HepG2 (cell line): ENCODE data around the gene UBR1. TPM values are rescaled to one million over a fixed set of nuclear protein-coding genes. Genes with fewer than 3 reads are reported as not detected.

ENCODE experiments used
- CREM ChIP-seq, 2 experiments: sonication (generic) in 1 of 2; formaldehyde crosslinking in 1 of 2; IDR thresholded peaks; 2 replicates each; pipeline versions ENCODE4 v1.4.0 to v1.6.1; 2016 to 2020; ENCODE audit warnings: antibody characterized with exemption in 1 of 2, mild to moderate bottlenecking in 1 of 2, missing genetic modification reagents in 1 of 2
- GATAD2A ChIP-seq: IDR thresholded peaks from 2 replicates; pipeline ENCODE4 v1.6.1; 2016
- HNF4A ChIP-seq: sonication (generic); formaldehyde crosslinking; IDR thresholded peaks from 2 replicates; pipeline ENCODE4 v1.4.0; 2020; ENCODE audit warnings: missing genetic modification reagents
- MAFG ChIP-seq: sonication (generic); formaldehyde crosslinking; IDR thresholded peaks from 2 replicates; pipeline ENCODE4 v1.5.1; 2020; ENCODE audit warnings: mild to moderate bottlenecking, missing genetic modification reagents
- NRL ChIP-seq: sonication (generic); formaldehyde crosslinking; IDR thresholded peaks from 2 replicates; pipeline ENCODE4 v1.5.0; 2020; ENCODE audit warnings: missing genetic modification reagents, mild to moderate bottlenecking, moderate library complexity, borderline replicate concordance
- PAX8 ChIP-seq: sonication (generic); formaldehyde crosslinking; IDR thresholded peaks from 2 replicates; pipeline ENCODE4 v1.8.0; 2022; ENCODE audit warnings: mild to moderate bottlenecking, missing genetic modification reagents, borderline replicate concordance
- SCMH1 ChIP-seq: sonication (generic); formaldehyde crosslinking; IDR thresholded peaks from 2 replicates; pipeline ENCODE4 v1.9.0; 2021; ENCODE audit warnings: missing genetic modification reagents, mild to moderate bottlenecking, borderline replicate concordance
- SIN3A ChIP-seq: IDR thresholded peaks from 2 replicates; pipeline ENCODE4 v1.6.1; 2011; ENCODE audit warnings: low read depth, mild to moderate bottlenecking, control low read depth, low read length, borderline replicate concordance
- TFDP2 ChIP-seq: sonication (generic); formaldehyde crosslinking; IDR thresholded peaks from 2 replicates; pipeline ENCODE4 v1.4.0; 2020; ENCODE audit warnings: missing genetic modification reagents
- TRIM24 ChIP-seq: sonication (generic); formaldehyde crosslinking; IDR thresholded peaks from 2 replicates; pipeline ENCODE4 v1.8.0; 2022; ENCODE audit warnings: mild to moderate bottlenecking, missing genetic modification reagents
- ZC3H13 ChIP-seq: sonication (generic); formaldehyde crosslinking; IDR thresholded peaks from 2 replicates; pipeline ENCODE4 v1.8.1; 2023; ENCODE audit warnings: mild to moderate bottlenecking, missing genetic modification reagents, moderate library complexity
- ZFP36 ChIP-seq: fragments of 150-350 bp; IDR thresholded peaks from 2 replicates; pipeline ENCODE4 v1.6.1; 2018; ENCODE audit warnings: borderline replicate concordance, low read length, low read depth; ENCODE audit not compliant: partially characterized antibody
- ZNF3 ChIP-seq: IDR thresholded peaks from 2 replicates; pipeline ENCODE4 v1.7.0; 2017; ENCODE audit warnings: inconsistent platforms
- ZNF383 ChIP-seq: sonication (generic); formaldehyde crosslinking; IDR thresholded peaks from 2 replicates; pipeline ENCODE4 v1.4.0; 2020; ENCODE audit warnings: missing genetic modification reagents, mild to moderate bottlenecking, borderline replicate concordance
- ZNF513 ChIP-seq: sonication (generic); formaldehyde crosslinking; conservative IDR thresholded peaks from 2 replicates; pipeline ENCODE4 v1.5.0; 2020; ENCODE audit warnings: missing genetic modification reagents
- ZNF605 ChIP-seq: sonication (generic); formaldehyde crosslinking; IDR thresholded peaks from 2 replicates; pipeline ENCODE4 v1.8.0; 2022; ENCODE audit warnings: mild to moderate bottlenecking, missing genetic modification reagents
- ZNF609 ChIP-seq: sonication (generic); formaldehyde crosslinking; IDR thresholded peaks from 2 replicates; pipeline ENCODE4 v1.4.0; 2020; ENCODE audit warnings: mild to moderate bottlenecking, missing genetic modification reagents, borderline replicate concordance
- ZNF709 ChIP-seq: sonication (generic); formaldehyde crosslinking; IDR thresholded peaks from 2 replicates; pipeline ENCODE4 v1.5.0; 2020; ENCODE audit warnings: mild to moderate bottlenecking, missing genetic modification reagents
- ZNF780A ChIP-seq: sonication (generic); formaldehyde crosslinking; IDR thresholded peaks from 2 replicates; pipeline ENCODE4 v1.8.0; 2022; ENCODE audit warnings: mild to moderate bottlenecking, missing genetic modification reagents, moderate library complexity
- ZNF891 ChIP-seq: sonication (generic); formaldehyde crosslinking; IDR thresholded peaks from 2 replicates; pipeline ENCODE4 v1.5.0; 2020; ENCODE audit warnings: mild to moderate bottlenecking, missing genetic modification reagents
- ZSCAN20 ChIP-seq: sonication (generic); formaldehyde crosslinking; IDR thresholded peaks from 2 replicates; pipeline ENCODE4 v1.4.0; 2020; ENCODE audit warnings: missing genetic modification reagents, mild to moderate bottlenecking, borderline replicate concordance
- polyA plus RNA-seq, 8 experiments: library from polyadenylated mRNA; depleted of rRNA in 3 of 8; stranded (reverse) in 7 of 8; unstranded in 1 of 8; fragments of >200 nt; fragmentation: Illumina TruSeq in 4 of 8; extraction: Trizol in 4 of 8; gene quantifications; 2 replicates each; pipeline versions ENCODE4 v1.2.1 to v1.2.3, GENCODE V29; 2011 to 2016; ENCODE audit warnings: low read depth in 4 of 8, missing spikeins in 1 of 8, mixed read lengths in 1 of 8; ENCODE audit not compliant: insufficient read depth in 1 of 8
- total RNA-seq, 5 experiments: library from RNA; depleted of rRNA; stranded (reverse); fragments of >200 nt; fragmentation: Illumina TruSeq; extraction: Trizol; gene quantifications; 2 replicates each; pipeline ENCODE4 v1.2.3, GENCODE V29; 2016; ENCODE audit warnings: low read depth in 1 of 5

The UBR1 gene
- total and polyA plus RNA-seq, 2 of the 13 experiments (the other 11 are each of a cell fraction or from before 2014, with no cell fraction given) = 6.4 to 18.0 TPM

GRCh38 chr15:42921342-42921731 is 184.5 kb downstream of the UBR1 start (continued):
- TF ChIP-seq ZNF780A (CRISPR knock-in tag) (no peak), ZNF605 (peak; percentile 72; the same call in 1 of the 2 replicates), CREM (IDR thresholded peaks at IDR 0.05) (no peak), CREM (CRISPR knock-in tag; IDR thresholded peaks at IDR 0.05) (no peak), ZC3H13 (CRISPR knock-in tag) (no peak), TRIM24 (CRISPR knock-in tag) (no peak), ZNF513 (CRISPR knock-in tag) (no peak), NRL (CRISPR knock-in tag) (0 out of 2 replicates have a peak, but pooled peaks have one; percentile 62), PAX8 (CRISPR knock-in tag) (no peak), HNF4A (CRISPR knock-in tag) (no peak), SCMH1 (no peak), ZNF3 (CRISPR knock-in tag) (no peak), TFDP2 (no peak), MAFG (CRISPR knock-in tag) (no peak), ZSCAN20 (CRISPR knock-in tag) (no peak), ZNF709 (no peak), GATAD2A (CRISPR knock-in tag) (no peak), ZNF383 (CRISPR knock-in tag) (no peak), ZNF891 (CRISPR knock-in tag) (0 out of 2 replicates have a peak, but pooled peaks have one; percentile 40), SIN3A (0 out of 2 replicates have a peak, but pooled peaks have one; percentile 21), ZFP36 (no peak), ZNF609 (no peak)
